Activated naive CD4-positive, alpha-beta T cell (primary cell): ENCODE measurements around the gene CYGB.
"Not testable (repeated sequence)": the region's sequence is repeated elsewhere in the genome, so short reads cannot be mapped to it uniquely, and the experiment has no call there.

Source experiments
- DNase-seq, 4 experiments: peaks; one replicate each; lab custom pipeline; 2025; lab: John Stamatoyannopoulos, UW

The CYGB gene

GRCh38 chr17:76567634-76568432 lies 30.3 kb upstream of the CYGB start:
- DNase-seq, result no peak

DNA sequence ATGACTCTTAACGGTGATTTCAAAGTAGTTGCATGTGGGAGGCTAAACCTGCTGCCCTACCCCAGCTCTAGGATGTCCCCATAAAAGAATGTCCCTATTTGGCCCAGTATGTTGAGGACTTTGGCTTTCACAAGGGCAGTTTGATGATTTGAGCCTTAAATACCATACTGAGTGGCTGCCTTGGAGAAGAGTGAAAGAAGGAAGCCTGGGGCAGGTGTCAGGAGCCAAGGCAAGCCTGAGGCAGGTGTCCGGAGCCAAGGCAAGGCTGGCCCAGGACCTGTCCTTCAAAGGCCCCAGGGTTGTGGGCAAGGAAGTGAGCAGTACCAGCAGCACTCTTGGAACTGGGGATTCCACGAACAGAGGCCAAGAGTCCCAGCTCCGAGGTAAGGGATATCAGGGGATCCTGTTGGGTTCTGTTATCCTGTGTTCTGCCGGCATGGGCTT lies 29.5 kb upstream of the CYGB start:
- no peak for DNase-seq

- DNase-seq, result no peak
Measured at GRCh38 chr17:76566613-76566943, 29.1 kb upstream of the CYGB start.

GRCh38 chr17:76565728-76566612 lies 28.5 kb upstream of the CYGB start:
- DNase-seq, result no peak

DNA sequence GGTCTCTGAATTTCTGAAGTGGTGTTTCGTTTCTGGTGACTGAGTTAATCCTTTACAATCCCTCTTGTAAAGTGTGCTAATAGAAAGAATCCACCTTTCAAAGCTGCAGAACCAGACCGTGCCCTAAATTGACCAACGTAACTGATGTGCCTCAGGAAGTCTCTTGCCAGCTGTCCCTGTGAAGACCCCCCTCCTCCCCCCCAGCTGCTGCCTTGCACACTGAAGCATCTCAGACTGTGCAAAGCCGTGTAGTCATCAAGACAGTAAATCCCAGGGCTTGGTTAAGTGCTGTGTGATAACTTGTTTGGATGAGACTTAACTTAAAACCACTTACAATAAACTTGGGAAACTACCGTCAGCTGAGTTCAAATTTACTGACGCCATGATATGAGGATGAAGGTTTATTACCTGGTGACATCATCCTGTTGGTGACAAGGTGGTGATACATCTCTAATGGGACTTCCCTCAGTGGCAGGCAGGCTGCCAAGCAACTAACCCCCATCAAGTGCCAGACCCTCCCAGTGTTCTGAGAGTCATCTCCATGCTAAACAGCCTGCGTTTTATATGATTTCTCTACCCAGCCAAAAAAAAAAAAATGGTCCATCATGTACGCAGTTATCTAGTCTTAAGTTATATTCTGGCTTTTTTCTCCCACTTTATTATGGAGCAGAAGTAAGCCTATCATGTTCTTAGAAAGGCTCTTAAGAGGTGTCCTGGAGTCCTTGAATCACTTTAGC lies 27.6 kb upstream of the CYGB start:
- not testable (repeated sequence) for DNase-seq

- not testable (repeated sequence) for DNase-seq
Measured at GRCh38 chr17:76563359-76563758, 25.9 kb upstream of the CYGB start.

GRCh38 chr17:76562734-76563148 lies 25.2 kb upstream of the CYGB start:
- DNase-seq, result no peak

GRCh38 chr17:76561799-76562268 lies 24.3 kb upstream of the CYGB start:
- DNase-seq, result no peak

- DNase-seq, result no peak
Measured at GRCh38 chr17:76561332-76561731, 23.8 kb upstream of the CYGB start.

DNA sequence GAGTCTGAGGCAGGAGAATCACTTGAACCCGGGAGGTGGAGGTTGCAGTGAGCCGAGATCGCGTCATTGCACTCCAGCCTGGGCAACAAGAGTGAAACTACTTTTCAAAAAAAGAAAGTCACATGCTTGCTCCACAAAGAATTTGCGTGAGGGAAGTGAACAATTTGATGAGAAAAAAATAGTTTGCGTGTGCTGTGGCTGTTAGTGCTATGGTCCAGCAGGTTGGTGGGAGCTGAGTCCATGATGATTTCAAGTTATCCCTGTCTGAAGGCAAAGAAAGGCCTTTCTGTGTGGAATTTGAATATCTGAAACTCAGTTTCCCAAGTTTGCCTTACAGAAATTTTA lies 23.3 kb upstream of the CYGB start:
- no peak for DNase-seq

GRCh38 chr17:76560036-76560876 lies 22.7 kb upstream of the CYGB start:
- no peak for DNase-seq

DNA sequence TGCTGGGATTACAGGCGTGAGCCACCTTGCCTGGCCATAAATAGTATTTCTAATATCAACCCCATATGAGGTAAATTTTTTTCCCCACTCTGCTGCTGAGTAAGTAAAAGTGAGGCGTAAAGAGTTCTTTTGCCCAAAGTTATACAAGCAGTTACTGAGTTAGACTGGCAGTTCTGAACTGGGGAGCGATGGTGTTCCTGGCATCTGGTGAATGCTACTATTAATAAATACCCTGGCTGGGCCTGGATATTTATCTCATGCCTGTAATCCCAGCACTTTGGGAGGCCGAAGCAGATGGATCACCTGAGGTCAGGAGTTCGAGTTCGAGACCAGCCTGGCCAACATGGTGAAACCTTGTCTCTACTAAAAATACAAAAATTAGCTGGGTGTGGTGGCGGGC lies 22.0 kb upstream of the CYGB start:
- DNase-seq, result not testable (repeated sequence)

DNA sequence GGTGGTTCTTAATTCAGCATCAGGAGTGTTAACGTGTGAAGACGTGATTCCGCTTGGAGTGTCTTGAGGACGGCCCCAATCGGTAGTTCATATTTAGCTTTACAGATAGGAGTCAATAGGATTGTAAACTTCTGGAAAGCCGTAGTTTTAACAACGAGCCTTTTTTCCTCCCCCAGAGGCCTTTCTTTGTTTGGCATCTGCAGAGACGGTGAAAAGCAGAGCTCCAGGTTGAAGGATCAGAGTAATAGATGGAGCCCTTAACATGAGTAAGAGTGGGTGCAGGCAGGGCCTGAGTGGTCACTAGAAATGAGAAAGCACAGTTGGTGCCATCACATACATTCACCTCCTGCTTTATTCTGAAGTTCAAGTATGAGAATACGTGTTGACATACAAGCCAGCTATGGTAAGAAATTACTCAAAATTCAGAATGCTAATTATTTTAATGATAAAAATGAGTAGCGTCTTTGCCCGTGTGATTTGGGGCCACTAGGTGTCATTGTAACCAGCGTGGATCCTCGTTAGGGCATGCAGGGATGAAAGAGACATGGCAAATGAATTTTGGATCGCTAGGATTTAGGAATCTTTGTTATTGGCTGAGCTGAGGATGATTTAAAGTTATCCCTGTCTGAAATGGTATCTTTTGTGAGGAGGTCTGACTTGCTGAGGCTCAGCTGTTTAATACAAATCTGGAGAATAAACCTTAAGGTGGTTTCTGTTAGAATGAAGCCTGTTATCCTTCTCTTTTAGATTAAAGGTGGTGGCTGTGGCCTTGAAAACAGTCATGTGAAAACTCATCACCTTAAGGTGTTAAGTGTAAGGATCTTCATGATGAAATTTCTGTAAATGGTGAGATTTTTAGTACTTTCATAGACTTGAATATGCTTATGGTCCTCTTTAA lies 20.9 kb upstream of the CYGB start:
- no peak for DNase-seq

DNA sequence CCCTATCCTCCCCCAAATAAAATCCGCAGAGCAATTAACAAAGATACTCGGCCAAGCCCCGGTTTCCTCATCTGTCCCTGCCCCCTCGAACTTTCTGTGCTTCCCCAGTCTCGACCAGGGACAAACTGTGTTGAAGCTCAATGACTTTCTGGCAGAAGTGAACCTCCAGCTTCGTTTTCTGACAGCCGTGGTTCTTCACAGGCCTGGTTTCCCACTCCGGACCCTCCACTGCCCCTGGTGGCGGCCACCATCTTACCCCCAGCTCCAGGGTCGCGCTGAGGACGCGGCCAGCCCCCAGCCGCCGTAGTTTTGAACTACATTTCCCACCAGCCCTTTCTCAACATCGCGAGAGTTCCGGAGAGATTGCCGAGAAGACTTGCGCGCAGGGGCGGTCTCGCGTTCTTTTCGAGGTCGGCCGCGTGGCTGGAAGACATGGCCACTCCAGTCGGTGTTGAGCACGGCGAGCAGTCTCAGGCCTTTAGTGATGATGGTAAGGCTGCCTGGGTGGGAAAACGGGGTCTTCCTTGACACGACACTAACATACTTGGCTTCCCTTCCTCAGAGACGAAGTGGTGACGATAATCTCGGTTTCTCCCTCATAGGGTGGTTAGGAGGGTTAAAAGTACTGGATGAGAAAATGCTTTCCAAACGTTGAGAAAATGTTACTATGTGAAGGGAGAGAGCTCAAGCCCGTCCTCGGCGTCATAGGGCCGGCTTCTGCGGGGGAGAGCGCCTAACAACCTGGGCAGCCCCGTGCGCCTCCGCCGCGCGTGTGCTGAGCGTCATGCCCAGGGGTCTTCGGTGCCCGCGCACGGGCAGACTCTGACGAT lies 20.1 kb upstream of the CYGB start:
- DNase-seq, result peak; percentile 78 to 85 (median 80)

DNA sequence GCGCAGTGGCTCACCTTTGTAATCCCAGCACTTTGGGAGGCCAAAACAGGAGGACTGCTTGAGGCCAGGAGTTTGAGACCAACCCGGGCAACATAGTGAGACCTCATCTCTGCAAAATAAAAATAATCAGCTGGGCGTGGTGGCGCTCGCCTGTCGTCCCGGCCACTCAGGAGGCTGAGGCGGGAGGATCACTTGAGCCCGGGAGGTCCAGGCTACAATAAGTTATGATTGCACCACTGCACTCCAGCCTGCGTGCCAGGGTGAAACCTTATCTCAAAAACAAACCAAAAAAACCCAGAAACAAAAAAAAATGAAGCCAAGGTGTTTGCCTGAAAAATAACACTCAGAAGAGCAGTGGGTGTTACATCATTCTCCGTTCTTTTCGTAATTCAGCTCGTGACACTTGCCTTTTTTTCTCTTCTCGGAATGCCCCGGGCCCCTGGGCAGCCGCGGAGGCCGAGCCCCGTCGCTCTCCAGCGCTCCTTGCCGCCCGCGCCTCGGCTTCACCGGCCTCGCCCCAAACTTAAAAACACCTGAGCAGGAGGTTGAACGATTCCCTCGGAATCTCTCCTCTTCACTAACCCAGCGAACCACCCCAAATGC lies 19.4 kb upstream of the CYGB start:
- peak in 1 of 4 experiments; percentile 43 for DNase-seq

DNA sequence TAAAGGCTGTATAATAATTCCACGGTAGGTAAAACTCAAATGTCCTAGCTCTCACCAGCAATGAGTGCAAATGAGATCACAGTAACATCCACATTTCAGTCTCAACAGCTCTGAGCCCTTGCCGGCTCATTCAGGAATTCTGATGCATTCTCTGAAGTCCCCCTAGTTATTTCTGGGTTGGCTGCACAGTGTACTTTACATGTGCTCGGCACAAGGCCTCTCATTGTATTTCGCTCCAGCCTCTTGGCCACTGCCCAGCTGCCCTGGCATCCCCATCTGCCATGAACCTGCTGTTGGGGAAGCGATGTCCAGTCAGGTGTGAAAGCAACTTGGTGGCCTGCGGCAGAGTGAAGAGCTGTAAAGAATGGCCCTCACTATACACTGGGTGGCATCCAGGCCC lies 16.6 kb upstream of the CYGB start:
- DNase-seq, result no peak

GRCh38 chr17:76553178-76553908 lies 15.8 kb upstream of the CYGB start:
- no peak for DNase-seq

- DNase-seq, result no peak
Measured at GRCh38 chr17:76551685-76552084, 14.2 kb upstream of the CYGB start.
